Raji (cell line): ENCODE measurements around the gene TMEM131L.

Source experiments
- POLR2A ChIP-seq: IDR thresholded peaks from 2 replicates; pipeline ENCODE4 v1.6.1; 2011; ENCODE audit warnings: low read depth, low read length, control low read depth; ENCODE audit not compliant: insufficient read depth

TMEM131L gene

DNA sequence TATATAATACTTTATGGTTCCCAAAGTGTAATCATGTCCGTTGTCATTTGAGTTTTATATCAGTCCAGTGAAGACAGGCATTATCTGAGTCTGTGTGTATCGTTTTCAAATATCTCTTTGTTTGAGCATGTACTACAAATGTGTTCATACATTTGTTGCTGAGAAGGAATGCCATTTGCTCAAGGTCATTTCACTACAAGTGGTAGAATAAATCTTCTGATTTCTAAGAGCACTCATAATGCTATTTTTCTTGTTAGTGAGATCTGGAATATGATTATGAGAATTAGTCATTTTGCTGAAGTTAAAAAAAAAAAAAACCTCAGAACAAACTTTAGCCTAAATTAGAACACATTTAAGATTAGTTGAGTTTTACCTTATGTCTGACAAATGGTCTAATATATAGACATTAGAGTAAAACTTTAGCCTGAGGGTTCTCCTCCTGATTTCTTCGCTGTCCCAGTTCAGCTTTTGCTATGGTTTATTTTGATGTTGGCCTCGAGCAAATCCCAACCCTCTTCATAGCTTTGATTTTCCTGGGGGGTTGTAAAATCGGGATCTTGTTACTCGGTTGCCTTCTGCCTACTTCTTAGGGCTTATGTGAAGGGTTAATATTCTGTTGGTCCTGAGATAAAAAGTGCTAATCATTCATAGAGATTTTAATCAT is 87.1 kb downstream of the TMEM131L start:
- no peak for TF ChIP-seq POLR2A

DNA sequence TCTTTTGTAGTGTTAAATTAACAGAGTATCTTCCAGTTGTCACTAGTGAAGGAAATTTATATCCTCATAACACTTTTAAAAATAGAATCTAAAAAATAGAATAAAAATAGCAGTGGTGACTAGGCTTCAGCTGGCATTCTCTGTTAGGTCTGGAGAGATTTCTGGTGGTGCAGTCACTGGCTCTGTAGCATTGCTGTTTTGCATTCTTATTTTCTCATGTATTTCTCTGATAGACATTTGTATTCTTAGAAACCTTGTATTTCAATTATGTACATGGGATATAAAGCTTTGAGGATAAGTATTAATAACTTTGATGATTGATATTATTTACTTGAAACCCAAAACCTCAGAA is 87.6 kb downstream of the TMEM131L start:
- TF ChIP-seq POLR2A, result no peak

DNA sequence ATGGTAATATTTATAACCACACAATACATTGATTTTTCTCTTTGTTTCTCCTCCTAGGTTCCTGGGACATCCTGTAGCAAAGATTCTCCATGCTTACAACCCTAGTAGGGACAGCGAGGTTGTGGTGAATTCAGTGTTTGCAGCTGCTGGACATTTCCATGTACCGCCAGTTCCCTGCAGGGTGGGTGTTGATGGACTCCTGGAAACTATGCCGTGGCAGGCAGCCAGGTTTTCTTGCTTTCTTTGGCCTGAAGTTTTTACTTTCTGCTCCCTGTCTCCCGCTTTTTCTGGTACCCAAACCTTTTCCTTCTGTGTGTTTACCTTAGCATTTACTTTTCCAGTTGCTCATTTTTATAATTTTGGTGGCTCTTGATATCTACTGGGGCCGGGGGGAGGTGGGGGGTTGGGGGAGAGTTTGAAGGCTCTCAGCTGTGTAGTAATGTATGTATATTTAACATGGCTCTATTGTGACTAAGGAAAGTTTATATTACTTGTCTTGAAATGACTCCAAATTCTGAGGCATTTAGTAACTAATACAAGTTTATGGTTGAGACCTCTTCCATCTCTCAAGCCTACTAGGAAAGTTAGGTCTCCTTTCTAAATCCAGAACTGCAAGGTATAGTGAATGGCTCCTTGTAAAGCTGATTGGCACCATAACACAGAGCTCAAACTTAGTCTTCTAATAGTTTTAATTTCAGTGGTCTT is 89.7 kb downstream of the TMEM131L start:
- TF ChIP-seq POLR2A, result no peak

DNA sequence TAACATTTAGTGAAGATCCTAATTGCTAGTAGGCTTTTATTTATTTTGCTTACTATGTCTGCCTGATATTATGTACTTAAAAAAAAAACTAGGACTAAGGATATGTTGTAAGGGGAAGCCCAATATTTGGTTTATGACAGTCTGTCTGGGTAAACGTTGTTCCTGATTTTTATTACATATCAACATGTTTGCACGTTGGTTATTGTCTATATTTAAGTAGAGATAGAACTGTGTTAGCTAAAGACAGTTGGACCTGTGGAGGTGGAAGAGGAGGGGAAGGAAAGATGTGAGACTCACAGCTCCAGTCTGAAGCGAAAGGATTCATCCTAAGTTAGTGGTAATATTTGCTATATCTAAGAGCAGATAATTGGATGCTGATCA is 90.3 kb downstream of the TMEM131L start:
- TF ChIP-seq POLR2A, result no peak

DNA sequence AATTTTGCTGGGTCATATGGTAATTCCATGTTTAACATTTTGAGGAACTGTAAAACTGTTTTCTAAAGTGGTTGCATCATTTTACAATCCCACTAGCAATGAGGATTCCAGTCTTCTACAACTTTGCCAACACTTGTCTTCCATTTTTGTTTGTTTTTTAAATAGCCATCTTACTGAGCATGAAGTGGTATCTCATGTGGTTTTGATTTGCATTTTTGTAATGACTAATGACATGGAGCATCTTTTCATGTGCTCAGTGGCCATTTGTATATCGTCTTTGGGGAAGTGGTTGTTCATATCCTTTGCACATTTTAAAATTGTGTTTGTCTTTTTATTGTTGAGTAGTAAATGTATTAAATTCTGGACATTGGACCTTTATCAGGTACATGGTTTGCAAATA is 94.7 kb downstream of the TMEM131L start:
- TF ChIP-seq POLR2A, result no peak

DNA sequence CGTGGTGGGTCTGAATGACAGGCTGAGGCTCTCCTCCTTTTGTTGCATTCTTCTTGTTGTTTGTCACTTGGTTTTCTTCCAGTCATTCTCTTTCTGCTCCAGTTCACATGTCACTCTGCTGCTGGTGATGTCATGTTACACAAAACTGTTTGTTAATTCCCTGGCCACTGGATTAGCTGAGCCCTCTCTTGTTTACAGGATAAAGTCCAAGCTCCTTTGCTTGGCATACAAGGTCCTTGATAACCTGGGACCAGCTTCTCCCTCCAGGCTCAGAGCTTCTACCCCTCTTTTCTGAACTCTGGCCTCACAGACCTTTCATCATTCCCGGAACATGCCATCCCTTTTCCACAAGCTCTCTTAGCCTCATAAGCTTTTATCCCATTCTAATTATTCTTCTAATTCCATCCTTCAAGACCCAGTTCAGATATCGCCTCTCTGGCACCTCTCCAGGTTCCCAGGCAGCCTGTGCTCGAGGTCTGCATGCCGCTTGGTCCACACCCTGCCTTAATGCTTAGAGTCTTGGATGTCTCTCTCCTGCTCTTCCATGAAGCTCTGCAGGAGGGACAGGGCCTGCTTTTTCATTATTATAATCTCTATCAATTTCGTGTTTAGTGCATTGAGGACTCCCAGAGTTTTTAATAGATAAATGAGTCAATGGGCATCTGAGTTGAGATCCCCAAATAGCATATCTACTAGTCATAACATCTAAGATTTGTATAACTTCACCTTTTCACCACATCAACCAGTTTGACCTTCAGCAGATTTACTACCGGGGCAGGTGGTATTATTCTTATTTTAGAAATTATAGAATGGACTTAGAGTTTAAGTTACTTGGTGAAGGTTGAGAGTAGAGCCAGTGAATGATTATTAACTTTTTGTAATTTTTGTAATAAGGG is 98.7 kb downstream of the TMEM131L start:
- no peak for TF ChIP-seq POLR2A

DNA sequence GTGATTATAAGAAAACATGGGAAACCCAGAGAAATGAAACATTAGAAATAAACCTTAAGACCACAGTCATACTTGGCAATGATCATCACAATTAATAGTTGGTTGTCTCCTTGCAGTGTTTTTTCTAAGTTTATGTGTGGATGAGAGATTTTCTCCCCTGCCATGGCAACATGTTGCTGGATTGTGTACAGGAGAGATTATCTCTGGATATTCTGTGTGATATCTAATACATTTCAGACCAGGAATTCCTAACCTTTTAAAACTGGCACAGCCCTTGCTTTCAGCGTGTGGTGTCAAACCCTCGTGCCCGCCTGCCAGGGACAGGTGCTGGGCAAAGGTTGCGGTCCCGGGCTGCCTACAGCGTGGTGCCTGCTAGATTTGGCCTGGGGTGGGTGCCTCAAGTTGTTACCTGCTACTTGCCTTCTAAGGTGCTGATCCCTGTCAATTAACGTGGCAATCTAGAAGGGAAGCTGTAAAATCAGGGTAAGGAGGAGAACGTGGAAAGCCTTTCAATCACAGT is 100.5 kb downstream of the TMEM131L start:
- TF ChIP-seq POLR2A, result no peak

DNA sequence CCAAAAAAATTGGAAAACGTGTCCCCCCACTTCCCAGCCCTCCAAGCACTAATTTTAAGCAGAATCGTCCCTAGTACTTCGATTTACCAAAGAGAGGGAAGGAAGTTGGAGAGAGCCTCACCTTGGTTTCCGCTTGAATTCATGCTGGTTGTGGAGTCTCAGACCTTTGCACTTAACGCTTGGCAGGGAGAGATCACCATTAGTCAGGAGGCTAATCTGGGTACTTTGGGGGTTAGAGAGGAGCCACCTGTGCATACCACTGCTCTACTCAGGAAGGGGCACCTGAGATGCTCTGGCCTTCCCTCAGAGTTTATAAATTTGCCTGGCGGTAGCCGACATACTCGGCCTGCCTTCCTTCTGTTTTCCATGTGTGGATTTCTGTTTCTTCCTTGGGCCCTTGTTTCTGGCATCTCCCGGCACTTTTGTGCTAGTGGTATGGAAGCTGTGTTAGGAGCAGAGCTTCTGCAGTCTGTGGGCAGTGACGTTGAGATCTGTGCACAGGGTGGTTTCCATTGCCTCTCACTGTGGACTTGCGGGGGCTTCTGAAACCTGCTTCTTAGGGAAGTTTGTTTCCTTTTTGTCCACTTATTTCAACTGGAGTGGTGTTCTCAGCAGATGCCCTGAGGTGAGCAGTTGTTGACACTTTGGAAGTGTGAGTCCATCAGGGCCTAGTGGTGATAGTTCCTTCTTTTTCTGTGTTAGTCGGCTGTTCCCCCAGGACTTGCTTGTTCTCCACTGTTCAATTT is 104.2 kb downstream of the TMEM131L start:
- TF ChIP-seq POLR2A, result no peak

DNA sequence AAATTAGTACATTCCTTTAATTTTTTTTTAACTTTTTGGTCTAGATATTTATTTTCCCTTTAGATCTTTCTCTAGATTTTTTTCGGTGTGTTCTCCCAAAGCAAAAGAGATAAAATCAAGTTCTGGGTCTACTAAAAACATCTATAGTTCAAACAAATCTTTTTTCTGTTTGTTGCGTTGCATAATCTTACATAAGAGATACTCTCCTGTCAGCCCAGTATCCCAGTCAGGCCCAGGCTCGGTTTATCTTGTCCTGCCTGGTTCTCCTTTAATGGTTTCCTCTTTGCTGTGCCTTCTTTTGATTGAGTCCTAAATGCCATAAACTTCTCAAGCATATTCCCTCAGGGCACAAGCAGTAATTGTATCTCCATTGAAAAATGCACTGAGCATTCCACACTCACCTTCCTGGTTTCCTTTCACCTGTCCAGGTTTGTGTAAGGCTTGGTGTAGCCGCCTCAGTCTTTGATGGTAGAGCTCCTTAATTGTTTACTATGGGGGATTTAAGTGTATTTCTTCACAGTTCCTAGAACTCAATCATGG is 104.9 kb downstream of the TMEM131L start:
- TF ChIP-seq POLR2A, result no peak

DNA sequence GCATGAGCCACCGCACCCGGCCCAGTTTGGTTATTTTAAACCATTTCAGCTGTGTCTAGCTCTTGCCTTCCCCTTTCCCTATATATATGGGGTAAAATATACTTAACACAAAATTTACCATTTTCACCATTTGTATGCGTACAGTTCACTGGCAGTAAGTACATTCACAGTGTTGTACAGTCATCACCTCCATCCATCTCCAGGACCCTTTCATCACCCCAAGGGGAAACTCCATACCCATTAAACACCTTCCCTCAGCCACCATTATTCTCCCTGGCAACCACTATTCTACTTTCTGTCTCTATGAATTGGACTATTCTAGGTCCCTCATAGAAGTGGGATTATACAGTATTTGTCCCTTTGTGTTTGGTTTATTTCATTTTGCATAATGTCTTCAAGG is 106.4 kb downstream of the TMEM131L start:
- TF ChIP-seq POLR2A, result no peak

DNA sequence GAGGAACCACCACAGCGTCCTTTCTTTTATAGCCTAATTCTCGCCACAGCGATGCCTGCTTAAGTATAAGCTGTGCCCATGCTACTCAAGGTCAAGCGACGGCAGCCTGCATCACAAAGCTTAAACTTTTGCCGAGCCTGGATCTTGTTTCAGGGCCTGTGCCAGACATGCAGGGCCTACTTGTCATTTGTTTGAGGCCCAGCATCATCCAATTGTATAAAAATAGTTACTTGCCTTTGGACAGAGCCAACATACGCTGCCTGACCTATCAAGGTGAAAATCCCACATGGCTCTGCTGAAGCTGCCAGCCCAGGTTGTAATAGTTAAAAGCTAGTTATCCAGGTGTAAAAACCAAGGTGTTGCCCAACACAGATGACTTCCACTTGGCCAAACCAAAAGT is 107.1 kb downstream of the TMEM131L start:
- TF ChIP-seq POLR2A, result no peak

DNA sequence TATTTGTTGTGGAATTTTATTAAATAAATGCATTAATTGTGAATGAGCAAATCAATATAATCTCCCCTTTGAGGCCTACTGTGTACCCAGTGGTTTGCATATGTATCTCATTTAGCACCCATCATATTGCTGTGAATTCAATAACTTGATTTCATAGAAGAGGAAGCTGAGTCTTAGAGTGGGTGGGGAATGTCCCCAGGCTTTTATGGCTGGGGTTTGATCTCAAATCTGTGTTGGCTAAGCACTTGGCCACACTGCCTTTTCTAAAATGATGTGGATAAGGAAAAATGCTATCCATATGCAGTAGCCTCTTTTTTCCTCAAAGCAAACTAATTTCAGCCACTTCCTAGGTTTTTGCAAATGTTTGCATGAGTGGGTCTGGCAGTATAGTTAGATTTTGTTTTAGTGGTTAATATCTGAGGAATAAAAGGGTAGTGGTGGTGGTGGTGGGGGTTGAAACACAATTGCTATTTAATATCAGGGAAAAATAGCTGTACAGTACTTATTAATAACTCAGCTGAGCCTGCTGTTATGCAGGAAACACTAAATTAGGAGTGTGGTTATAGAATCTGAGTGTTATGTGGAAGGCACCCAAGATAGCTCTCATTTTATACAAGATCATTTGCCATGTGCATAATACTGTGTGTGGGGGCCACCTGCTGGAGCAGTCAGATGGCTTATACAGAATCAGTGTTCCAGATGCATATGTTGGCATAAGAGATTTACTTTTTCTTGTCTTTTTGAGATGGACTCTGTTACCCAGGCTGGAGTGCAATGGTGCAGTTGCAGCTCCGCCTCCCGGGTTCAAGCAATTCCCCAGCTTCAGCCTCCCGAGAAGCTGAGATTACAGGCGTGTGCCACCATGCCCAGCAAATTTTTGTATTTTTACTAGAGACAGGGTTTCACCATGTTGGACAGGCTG is 108.0 kb downstream of the TMEM131L start:
- no peak for TF ChIP-seq POLR2A

DNA sequence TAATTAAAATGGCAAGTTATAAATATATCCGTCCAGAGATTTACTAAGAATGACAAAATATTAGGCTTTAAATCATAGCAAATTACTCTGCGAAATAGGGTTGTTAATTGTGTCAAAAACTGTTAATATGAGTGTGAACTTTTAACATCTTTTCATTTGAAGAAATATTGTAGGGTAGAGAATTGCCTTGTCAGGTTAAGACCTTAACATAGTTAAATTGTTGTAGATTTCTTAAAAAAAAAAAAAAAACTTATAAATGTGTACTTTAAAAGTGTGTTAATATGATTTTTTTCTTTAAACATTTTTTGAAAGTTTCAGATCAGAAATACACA is 110.2 kb downstream of the TMEM131L start:
- no peak for TF ChIP-seq POLR2A

DNA sequence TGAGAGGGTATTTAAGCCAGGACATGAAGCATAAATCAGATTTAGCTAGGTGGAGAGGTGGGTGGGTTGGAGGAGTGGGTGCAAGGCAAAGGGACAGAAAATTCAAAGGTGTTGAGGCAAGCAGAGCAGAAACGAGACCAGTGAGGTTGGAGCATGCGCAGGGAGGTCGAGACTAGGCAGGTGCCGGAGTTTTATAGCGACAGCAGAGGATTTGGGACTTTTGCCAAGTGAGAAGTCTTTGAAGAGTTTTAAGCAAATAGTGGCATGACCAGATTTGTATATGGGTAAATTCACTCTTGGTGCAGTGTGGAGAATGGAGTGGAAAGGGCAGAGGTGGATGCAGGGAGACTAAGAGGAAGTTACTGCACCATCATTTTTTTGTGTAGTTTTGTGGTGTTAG is 110.9 kb downstream of the TMEM131L start:
- TF ChIP-seq POLR2A, result no peak
